Kidney epithelial cell (primary cell): ENCODE data around the gene KCNMA1. TPM values are rescaled to one million over a fixed set of nuclear protein-coding genes. Genes with fewer than 3 reads are reported as not detected.

Source experiments
- DNase-seq: peaks from one replicate; pipeline ENCODE4 v3.0.0-alpha.2; 2010; ENCODE audit warnings: low read depth
- H3K27me3 ChIP-seq: 2 replicates; pipeline ENCODE4 v1.6.0; 2011; ENCODE audit warnings: low read length; ENCODE audit not compliant: control insufficient read depth, insufficient read depth
- H3K36me3 ChIP-seq: 2 replicates; pipeline ENCODE4 v1.5.1; 2011; ENCODE audit warnings: low read length; ENCODE audit not compliant: control insufficient read depth, insufficient read depth
- H3K4me3 ChIP-seq: 2 replicates; pipeline ENCODE4 v1.5.1; 2011; ENCODE audit warnings: low read depth, mild to moderate bottlenecking, control low read depth, low read length
- total RNA-seq: library from RNA; depleted of rRNA; stranded (reverse); fragments of >200 nt; gene quantifications from 2 replicates; pipeline ENCODE4 v1.2.3, GENCODE V29; 2015
- TF ChIP-seq, protein P1 (sequence below): IDR thresholded peaks from 2 replicates; pipeline ENCODE4 v1.5.1; 2011; ENCODE audit warnings: mild to moderate bottlenecking, moderate library complexity, low read length, control low read depth, inconsistent platforms; ENCODE audit not compliant: insufficient read depth, poor library complexity, severe bottlenecking

Gene KCNMA1
- total RNA-seq, 1 donor from 2014 or later = 18.9 TPM

DNA sequence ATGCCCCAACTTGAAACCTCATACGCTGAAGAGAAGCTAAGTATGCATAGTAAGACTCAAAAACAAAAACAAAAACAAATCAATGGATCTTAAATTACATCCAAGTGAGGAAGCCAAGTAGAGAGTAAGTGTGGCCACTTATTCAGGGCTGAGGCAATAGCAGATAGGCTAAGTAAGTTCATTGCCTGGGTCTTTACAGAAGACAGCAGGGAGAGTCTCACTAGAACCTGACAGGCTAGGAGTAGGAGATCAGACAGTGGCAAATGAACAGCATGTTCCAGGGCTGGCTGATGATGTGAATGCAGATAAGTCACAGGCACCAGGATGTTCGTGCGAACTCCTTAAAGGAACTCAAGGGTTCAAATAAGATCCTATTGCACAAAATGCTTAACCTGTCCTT lies 568.6 kb downstream of the KCNMA1 start:
- TF ChIP-seq, protein P1, sequence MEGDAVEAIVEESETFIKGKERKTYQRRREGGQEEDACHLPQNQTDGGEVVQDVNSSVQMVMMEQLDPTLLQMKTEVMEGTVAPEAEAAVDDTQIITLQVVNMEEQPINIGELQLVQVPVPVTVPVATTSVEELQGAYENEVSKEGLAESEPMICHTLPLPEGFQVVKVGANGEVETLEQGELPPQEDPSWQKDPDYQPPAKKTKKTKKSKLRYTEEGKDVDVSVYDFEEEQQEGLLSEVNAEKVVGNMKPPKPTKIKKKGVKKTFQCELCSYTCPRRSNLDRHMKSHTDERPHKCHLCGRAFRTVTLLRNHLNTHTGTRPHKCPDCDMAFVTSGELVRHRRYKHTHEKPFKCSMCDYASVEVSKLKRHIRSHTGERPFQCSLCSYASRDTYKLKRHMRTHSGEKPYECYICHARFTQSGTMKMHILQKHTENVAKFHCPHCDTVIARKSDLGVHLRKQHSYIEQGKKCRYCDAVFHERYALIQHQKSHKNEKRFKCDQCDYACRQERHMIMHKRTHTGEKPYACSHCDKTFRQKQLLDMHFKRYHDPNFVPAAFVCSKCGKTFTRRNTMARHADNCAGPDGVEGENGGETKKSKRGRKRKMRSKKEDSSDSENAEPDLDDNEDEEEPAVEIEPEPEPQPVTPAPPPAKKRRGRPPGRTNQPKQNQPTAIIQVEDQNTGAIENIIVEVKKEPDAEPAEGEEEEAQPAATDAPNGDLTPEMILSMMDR = no peak
- no peak for DNase-seq
- Histone ChIP-seq H3K36me3 (no peaks in the 10 kb centered on the region), H3K27me3 (no peaks in the 10 kb centered on the region), H3K4me3 (no peak overlapping the region)

DNA sequence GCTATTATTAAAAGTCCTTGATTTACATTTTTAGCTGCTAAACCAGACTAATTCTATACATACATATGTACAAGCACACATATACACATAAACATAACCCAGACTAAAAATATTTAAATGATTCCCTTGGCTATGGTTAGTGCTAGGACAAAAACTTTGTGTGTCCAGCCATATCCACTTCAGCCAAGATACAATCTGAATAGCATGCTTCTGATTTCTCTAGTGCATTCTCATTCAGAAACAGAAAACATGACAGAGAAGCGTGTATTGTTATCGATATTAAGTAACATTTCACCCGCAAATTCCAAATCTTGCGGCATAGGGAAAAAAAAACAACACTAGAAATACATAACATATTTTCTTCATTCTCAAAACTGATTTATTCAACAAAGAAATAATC lies 569.3 kb downstream of the KCNMA1 start:
- DNase-seq = no peak
- Histone ChIP-seq H3K4me3 (no peak overlapping the region), H3K27me3 (no peaks in the 10 kb centered on the region), H3K36me3 (no peaks in the 10 kb centered on the region)
- TF ChIP-seq, protein P1 = no peak

DNA sequence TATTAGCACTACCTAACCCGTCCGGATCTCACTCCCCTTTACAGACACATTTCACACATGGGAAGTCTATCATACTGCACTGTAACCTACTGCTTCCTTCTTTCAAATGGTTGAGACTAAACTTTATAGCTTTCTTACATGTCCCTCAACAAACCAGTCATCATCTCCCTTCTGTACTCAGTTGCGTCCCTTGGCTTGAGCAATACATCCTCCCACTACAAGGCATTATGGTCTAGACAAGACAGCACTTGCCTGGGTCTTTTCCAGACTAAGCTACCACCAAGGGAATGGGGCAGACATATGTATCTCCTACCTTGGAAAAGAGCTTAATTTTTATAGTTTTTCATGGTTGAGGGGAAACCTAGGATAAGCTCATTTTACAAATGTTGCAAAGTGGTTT lies 575.2 kb downstream of the KCNMA1 start:
- Histone ChIP-seq H3K27me3 (no peaks in the 10 kb centered on the region), H3K36me3 (no peaks in the 10 kb centered on the region), H3K4me3 (no peak overlapping the region)
- TF ChIP-seq, protein P1 = no peak
- DNase-seq = no peak

DNA sequence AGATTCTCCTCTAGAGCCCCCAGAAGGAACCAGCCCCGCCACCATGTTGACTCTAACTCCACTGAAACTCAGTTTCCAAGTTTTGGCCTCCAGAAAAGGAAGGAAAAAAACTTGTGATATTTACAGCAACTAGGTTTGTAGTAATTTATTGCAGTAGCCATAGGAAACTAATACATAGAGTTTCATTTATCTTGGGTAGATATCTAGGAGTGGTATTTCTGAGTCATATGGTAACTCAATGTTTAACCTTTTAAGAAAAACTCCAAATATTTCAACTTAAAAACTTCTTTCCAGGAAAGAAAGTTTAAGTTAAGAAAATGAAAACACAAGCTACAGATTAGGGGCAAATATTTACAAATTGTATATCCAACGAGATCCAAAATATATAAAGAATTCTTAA lies 576.7 kb downstream of the KCNMA1 start:
- H3K27me3 ChIP-seq = no peaks in the 10 kb centered on the region
- no peak overlapping the region for H3K4me3 ChIP-seq
- TF ChIP-seq, protein P1 = no peak
- no peaks in the 10 kb centered on the region for H3K36me3 ChIP-seq
- DNase-seq = no peak

DNA sequence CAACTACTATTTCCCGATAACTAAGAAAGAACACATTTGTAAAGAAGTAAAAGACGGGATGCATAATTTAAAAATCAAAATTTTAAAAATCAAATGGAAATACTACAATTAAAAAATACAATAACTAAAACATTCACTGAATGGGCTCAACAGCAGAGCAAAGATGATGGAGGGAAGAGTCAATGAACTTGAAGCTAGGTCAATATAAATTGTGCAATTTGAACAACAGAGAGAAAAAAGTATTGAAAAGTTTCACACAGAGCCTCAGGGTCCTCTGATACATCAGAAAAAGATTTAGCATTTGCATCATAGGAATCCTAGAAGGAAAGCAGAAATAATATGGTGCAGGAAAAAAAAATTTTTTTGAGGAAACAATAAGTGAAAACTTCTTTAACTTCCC lies 581.0 kb downstream of the KCNMA1 start:
- Histone ChIP-seq H3K27me3 (no peaks in the 10 kb centered on the region), H3K36me3 (no peaks in the 10 kb centered on the region), H3K4me3 (no peak overlapping the region)
- no peak for DNase-seq
- TF ChIP-seq, protein P1 = no peak

DNA sequence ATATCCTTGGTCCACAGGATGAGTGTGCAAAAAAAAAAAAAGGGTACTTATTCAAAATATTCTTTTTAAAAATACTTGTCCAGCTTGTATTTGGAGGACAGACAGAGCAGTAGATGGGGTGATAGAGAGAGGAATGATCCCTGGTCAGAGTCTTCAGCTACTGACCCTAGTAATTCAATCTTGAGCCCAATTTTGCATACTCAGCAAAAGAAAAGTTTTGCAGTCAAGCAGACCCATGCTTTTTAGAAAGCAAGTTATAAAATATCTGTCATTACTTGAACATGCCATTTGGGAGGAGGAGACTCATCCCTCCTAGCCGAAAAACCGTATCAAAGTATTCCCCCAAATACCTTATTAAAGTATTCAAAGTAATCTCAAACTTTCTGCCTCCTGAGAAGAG lies 585.0 kb downstream of the KCNMA1 start:
- no peak for DNase-seq
- Histone ChIP-seq H3K4me3 (no peak overlapping the region), H3K27me3 (no peaks in the 10 kb centered on the region), H3K36me3 (no peaks in the 10 kb centered on the region)
- TF ChIP-seq, protein P1 = no peak
